GM12878 (cell line): ENCODE results near the gene BCAP31. TPM values are rescaled to one million over a fixed set of nuclear protein-coding genes. Genes with fewer than 3 reads are reported as not detected.

Experiments
- ATAC-seq: fragments of 200-7000 bp; cut with Tn5 transposase; 3 replicates; pipeline ENCODE4 v1.9.1; 2020; ENCODE audit warnings: mild to moderate bottlenecking, moderate library complexity
- BruUV-seq: library from RNA; stranded (reverse); fragments of 400-500 nt; replicated peaks from 2 replicates; lab custom pipeline; 2021; lab: Mats Ljungman, UMichigan
- CTCF ChIA-PET: fragments of 300-600 bp; sonication (Branson Sonifier 250); formaldehyde crosslinking; extraction: SDS; loops from one replicate; lab custom pipeline; 2021; ENCODE audit warnings: inconsistent platforms; lab: Yijun Ruan, JAX
- POLR2A ChIA-PET: fragments of 350-600 bp; formaldehyde crosslinking; extraction: SDS; loops from one replicate; lab custom pipeline; 2021; ENCODE audit warnings: inconsistent platforms; lab: Charles Lee
- RAD21 ChIA-PET: fragments of 300-600 bp; sonication (Branson Sonifier 250); formaldehyde crosslinking; loops from one replicate; lab custom pipeline; 2023; ENCODE audit warnings: antibody characterized with exemption; ENCODE audit not compliant: unreplicated experiment; lab: Charles Lee
- SMC1A ChIA-PET: fragments of 300-600 bp; sonication (Branson Sonifier 250); formaldehyde crosslinking; loops from one replicate; lab custom pipeline; 2023; ENCODE audit not compliant: unreplicated experiment, uncharacterized antibody; lab: Charles Lee
- DNase-seq: peaks from one replicate; pipeline ENCODE4 v3.0.0-alpha.2; 2011; ENCODE audit warnings: low read depth, low spot score
- FAIRE-seq: peaks from 3 replicates; lab custom pipeline; 2011; peaks lifted over from hg19 to GRCh38; lab: Jason Lieb, UNC
- H2AFZ ChIP-seq: 2 replicates; pipeline ENCODE4 v1.6.0; 2011; ENCODE audit warnings: low read depth, low read length, control low read depth; ENCODE audit not compliant: control insufficient read depth
- H3K27ac ChIP-seq: 2 replicates; pipeline ENCODE4 v1.5.1; 2011; ENCODE audit warnings: control low read depth; ENCODE audit not compliant: control insufficient read depth, insufficient read depth
- H3K27me3 ChIP-seq, 2 experiments: replicated peaks in 1 of 2; 2 replicates each; pipeline versions ENCODE4 v1.6.0 to v1.6.1; 2011; ENCODE audit warnings: low read length in 1 of 2; ENCODE audit not compliant: control insufficient read depth in 2 of 2, insufficient read depth in 2 of 2
- H3K36me3 ChIP-seq, 2 experiments: 2 replicates each; pipeline ENCODE4 v1.5.1; 2011; ENCODE audit warnings: low read length in 1 of 2; ENCODE audit not compliant: control insufficient read depth in 2 of 2, insufficient read depth in 2 of 2
- H3K4me1 ChIP-seq: 2 replicates; pipeline ENCODE4 v1.6.1; 2011; ENCODE audit warnings: mild to moderate bottlenecking, low read length, moderate library complexity, mixed read lengths; ENCODE audit not compliant: control insufficient read depth, insufficient read depth
- H3K4me2 ChIP-seq: 2 replicates; pipeline ENCODE4 v1.6.0; 2011; ENCODE audit warnings: control low read depth; ENCODE audit not compliant: control insufficient read depth, insufficient read depth
- H3K4me3 ChIP-seq: fragments of 200-600 bp; sonication (generic); 2 replicates; pipeline ENCODE4 v1.5.1; 2016
- H3K79me2 ChIP-seq: 2 replicates; pipeline ENCODE4 v1.6.0; 2011; ENCODE audit warnings: low read length; ENCODE audit not compliant: control insufficient read depth, insufficient read depth
- H3K9ac ChIP-seq: 2 replicates; pipeline ENCODE4 v1.8.0; 2011; ENCODE audit warnings: low read length, control low read depth, mixed read lengths; ENCODE audit not compliant: control insufficient read depth, insufficient read depth
- H3K9me3 ChIP-seq: replicated peaks from 3 replicates; pipeline ENCODE4 v1.5.1; 2011; ENCODE audit warnings: mild to moderate bottlenecking, low read length; ENCODE audit not compliant: control insufficient read depth, insufficient read depth
- H4K20me1 ChIP-seq: 2 replicates; pipeline ENCODE4 v1.6.0; 2011; ENCODE audit not compliant: control insufficient read depth, insufficient read depth
- CBFB ChIP-seq: IDR thresholded peaks from 2 replicates; pipeline ENCODE4 v1.6.1; 2016; ENCODE audit warnings: antibody characterized with exemption, low read depth
- NR2F1 ChIP-seq: fragments of 450-650 bp; conservative IDR thresholded peaks from 2 replicates; pipeline ENCODE4 v1.6.1; 2017; ENCODE audit warnings: mild to moderate bottlenecking
- PAX5 ChIP-seq: IDR thresholded peaks from 2 replicates; pipeline ENCODE4 v1.6.1; 2011; ENCODE audit warnings: low read depth, low read length, borderline replicate concordance
- RUNX3 ChIP-seq: IDR thresholded peaks from 2 replicates; pipeline ENCODE4 v1.6.1; 2012; ENCODE audit warnings: low read length, inconsistent platforms
- ZNF384 ChIP-seq: IDR thresholded peaks from 2 replicates; pipeline ENCODE4 v1.6.1; 2012; ENCODE audit warnings: low read depth, mild to moderate bottlenecking, low read length, improper control_type of control experiment, borderline replicate concordance
- WGBS: methylation state at CpG from one replicate; pipeline ENCODE4 v1.1.6; 2016; ENCODE audit warnings: low lambda C conversion rate; ENCODE audit not compliant: insufficient replicate concordance, insufficient coverage; ENCODE audit errors: missing lambda C conversion rate; 5-methylcytosine and 5-hydroxymethylcytosine counted together
- in situ Hi-C: fragments of 300-500 bp; cut with MboI; formaldehyde crosslinking; loops from 9 replicates; pipeline ENCODE4 v1.14.3; 2018; ENCODE audit warnings: mixed read lengths
- intact Hi-C: fragments of 100-400 bp; cut with micrococcal nuclease; formaldehyde crosslinking; loops from one replicate; pipeline ENCODE4 v1.14.2; 2022; ENCODE audit not compliant: unreplicated experiment
- polyA plus RNA-seq, 11 experiments: library from polyadenylated mRNA; depleted of rRNA in 4 of 11; unstranded in 6 of 11; stranded (reverse) in 5 of 11; fragments of >200 nt; fragmentation: Nextera tagmentation in 4 of 11; fragmentation: Illumina TruSeq in 1 of 11; extraction: Ambion mirVana in 4 of 11; extraction: Trizol in 1 of 11; gene quantifications; 1 replicate in 1 of 11; 2 replicates in 10 of 11; pipeline versions ENCODE4 v1.2.1 to v1.2.3, GENCODE V29; 2011 to 2016; ENCODE audit warnings: inconsistent platforms in 2 of 11, missing spikeins in 2 of 11, low read depth in 1 of 11
- total RNA-seq, 4 experiments: library from RNA; depleted of rRNA in 3 of 4; stranded (reverse); fragments of >200 nt in 3 of 4; fragmentation: Illumina TruSeq in 1 of 4; extraction: Trizol in 1 of 4; gene quantifications; 2 replicates each; pipeline versions ENCODE4 v1.2.1 to v1.2.3, GENCODE V29; 2013 to 2021
- TF ChIP-seq, protein P1 (sequence below): IDR thresholded peaks from 2 replicates; pipeline ENCODE4 v1.6.1; 2011; ENCODE audit warnings: borderline replicate concordance, low read depth, mild to moderate bottlenecking, moderate library complexity, mixed read lengths, low read length; ENCODE audit not compliant: insufficient read depth; ENCODE audit errors: extremely low read length
- TF ChIP-seq, protein P2 (sequence below): IDR thresholded peaks from 2 replicates; pipeline ENCODE4 v1.6.1; 2012; ENCODE audit warnings: low read depth, low read length, improper control_type of control experiment

Gene BCAP31
- total and polyA plus RNA-seq, 10 of the 15 experiments (the other 5 are each of a cell fraction or from before 2014, with no cell fraction given), result 63.1 to 246 (median 95.6) TPM

DNA sequence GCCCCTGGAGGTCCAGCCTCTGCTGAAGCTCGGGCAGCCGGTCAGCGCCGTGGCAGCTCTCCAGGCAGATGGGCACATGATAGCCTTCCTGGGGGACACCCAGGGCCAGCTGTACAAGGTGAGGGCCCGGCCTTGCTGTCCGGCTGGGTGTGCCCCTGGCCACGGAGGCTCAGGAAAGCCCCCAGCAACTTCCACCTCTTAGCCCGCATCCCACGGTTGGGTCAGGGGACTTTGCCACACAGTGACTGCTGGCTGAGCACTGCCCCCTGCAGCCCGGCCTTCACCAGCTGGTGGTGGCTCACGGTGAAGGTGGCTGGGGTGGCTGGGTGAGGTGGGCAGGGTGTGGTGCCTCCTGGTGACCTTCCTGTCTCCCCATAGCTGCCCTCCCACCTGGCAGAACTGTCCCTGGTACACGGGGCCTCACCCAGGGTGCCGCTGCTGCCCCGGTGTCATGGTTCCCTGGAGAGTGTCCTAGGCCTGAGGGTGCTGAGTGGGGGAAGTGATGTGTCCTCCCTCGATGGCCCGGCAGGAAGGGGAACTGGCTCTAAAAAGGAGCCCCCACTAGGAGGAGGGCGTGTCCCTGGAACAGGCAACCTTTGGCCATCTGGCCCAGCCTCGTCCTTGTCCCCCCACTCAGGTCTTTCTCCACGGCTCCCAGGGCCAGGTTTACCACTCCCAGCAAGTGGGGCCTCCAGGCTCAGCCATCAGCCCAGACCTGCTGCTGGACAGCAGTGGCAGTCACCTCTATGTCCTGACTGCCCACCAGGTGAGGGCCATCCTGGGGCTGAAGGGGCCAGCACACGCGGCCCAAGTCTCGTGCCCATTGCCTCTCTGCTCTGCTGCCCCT lies 44.3 kb upstream of the BCAP31 start (continued):
- TF ChIP-seq, protein P1, sequence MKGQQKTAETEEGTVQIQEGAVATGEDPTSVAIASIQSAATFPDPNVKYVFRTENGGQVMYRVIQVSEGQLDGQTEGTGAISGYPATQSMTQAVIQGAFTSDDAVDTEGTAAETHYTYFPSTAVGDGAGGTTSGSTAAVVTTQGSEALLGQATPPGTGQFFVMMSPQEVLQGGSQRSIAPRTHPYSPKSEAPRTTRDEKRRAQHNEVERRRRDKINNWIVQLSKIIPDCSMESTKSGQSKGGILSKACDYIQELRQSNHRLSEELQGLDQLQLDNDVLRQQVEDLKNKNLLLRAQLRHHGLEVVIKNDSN, result no peak

DNA sequence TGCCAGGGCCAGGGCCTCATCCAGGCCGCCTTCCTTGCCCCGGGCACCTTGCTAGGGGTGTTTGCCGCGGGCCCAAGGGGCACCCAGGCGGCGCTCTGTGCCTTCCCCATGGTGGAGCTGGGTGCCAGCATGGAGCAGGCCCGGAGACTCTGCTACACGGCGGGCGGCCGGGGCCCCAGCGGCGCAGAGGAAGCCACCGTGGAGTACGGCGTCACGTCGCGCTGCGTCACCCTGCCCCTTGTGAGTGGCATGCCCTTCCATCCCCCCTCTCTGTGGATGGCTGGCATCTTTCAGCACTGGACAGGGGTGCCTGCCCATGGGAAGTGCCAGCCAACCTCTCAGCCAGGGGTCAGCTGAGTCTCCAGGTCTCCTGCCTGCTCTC lies 43.5 kb upstream of the BCAP31 start:
- Histone ChIP-seq H3K4me3 (no peak overlapping the region), H3K4me1 (no peaks in the 10 kb centered on the region), H3K9ac (no peak overlapping the region), H3K27me3 (no peaks in the 10 kb centered on the region), H3K36me3 (no peaks in the 10 kb centered on the region), H3K27ac (no peak overlapping the region), H4K20me1 (no peaks in the 10 kb centered on the region), H3K79me2 (no peaks in the 10 kb centered on the region), H3K9me3 (no peaks in the 10 kb centered on the region; the same call in 2 of the 3 replicates), H3K4me2 (no peak overlapping the region), H2AFZ (no peak overlapping the region)
- in situ Hi-C loops (no loop called here), intact Hi-C loops (no loop called here)
- ChIA-PET SMC1A (no interaction called here), RAD21 (no interaction called here), POLR2A (no interaction called here), CTCF (no interaction called here)
- DNase-seq (no peak), ATAC-seq (no peak), FAIRE-seq (no peak)
- no TSS peak for BruUV-seq
- WGBS, result 91% methylated on average over 20 of the region's 20 CpGs
- TF ChIP-seq ZNF384, result no peak
- TF ChIP-seq PAX5, result no peak
- TF ChIP-seq RUNX3, result no peak
- no peak for TF ChIP-seq NR2F1
- TF ChIP-seq CBFB, result no peak
- TF ChIP-seq, protein P2, sequence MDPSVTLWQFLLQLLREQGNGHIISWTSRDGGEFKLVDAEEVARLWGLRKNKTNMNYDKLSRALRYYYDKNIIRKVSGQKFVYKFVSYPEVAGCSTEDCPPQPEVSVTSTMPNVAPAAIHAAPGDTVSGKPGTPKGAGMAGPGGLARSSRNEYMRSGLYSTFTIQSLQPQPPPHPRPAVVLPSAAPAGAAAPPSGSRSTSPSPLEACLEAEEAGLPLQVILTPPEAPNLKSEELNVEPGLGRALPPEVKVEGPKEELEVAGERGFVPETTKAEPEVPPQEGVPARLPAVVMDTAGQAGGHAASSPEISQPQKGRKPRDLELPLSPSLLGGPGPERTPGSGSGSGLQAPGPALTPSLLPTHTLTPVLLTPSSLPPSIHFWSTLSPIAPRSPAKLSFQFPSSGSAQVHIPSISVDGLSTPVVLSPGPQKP, result no peak
